HG03066 (cell line): ENCODE results near the gene DLGAP4.

ENCODE experiments used
- ATAC-seq: cut with Tn5 transposase; IDR thresholded peaks from one replicate; pipeline ENCODE4 v1.9.1; 2021; ENCODE audit warnings: low read depth; ENCODE audit not compliant: unreplicated experiment

Gene DLGAP4

DNA sequence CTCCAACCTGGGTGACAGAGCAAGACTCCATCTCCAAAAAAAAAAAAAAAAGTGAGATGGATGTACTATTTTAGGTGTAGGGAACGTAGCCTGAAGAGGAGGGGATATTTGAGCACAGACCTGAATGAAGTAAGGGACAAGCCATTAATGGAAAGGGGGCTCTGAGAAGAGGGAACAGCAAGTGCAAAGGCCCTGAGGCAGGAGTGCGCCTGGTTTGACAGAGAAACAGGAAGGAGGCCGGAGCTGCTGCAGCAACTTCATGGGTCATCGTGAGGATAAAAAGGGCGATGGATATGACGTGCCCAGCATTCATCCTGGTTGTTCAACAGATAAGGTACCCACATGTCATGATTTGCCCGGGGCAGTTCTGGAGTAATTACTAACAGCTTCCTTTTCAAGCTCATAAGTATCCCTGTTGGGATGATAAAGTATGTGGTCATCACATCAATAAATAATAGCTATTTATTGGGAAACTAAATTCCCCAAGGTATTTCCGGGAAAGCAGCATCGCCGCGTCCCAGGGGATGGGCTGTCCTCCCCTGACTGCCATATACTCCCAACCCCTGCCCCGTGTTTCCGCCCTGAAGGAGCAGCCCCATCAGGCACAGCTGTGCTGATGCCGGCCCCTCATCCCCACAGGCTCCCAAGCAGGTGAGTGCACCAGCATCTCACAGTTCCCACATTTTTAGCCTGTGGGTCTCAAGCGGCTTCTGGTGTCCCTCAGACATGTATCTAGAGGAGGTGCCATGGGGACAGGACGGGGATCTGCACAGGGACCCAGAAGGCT, 43.4 kb downstream of the DLGAP4 start:
- ATAC-seq = no peak

DNA sequence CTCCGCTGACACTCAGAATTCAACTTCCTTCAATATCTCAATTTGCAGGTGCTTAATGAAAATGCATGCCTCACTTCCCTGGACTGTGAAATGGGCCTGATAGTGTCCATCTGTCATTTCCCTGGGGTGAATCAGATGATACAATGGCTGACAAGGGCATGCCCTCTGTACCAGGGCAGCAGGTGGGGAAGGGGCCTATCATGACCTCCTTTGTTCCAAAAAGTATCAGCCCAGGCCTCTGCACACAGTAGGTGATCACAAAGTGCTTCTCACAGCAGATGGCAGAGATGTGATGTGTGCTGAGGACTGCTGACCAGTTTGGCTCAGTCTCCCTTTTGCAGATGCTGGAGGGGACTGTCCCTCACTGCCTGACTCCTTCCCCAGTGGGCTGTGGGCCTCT, 44.3 kb downstream of the DLGAP4 start:
- ATAC-seq = no peak

DNA sequence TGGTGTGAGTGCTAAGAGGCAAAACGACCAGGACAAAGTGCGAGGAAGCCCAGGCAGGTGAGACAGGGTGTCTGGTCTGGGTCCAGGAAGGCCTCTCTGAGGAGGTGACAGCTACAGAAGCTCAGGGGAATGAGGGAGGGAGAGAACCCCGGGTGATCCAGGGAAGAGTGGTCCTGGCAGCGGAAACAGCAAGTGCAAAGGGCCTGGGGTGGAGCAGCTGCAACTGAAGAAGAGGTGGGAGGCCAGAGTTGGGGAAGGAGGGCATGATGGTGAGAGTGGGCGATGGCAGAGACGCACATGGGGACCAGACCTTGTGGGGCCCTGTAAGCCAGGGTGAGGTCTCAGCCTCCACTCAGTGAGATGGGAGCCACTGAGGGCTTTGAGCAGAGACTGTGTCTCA, 45.8 kb downstream of the DLGAP4 start:
- no peak for ATAC-seq

DNA sequence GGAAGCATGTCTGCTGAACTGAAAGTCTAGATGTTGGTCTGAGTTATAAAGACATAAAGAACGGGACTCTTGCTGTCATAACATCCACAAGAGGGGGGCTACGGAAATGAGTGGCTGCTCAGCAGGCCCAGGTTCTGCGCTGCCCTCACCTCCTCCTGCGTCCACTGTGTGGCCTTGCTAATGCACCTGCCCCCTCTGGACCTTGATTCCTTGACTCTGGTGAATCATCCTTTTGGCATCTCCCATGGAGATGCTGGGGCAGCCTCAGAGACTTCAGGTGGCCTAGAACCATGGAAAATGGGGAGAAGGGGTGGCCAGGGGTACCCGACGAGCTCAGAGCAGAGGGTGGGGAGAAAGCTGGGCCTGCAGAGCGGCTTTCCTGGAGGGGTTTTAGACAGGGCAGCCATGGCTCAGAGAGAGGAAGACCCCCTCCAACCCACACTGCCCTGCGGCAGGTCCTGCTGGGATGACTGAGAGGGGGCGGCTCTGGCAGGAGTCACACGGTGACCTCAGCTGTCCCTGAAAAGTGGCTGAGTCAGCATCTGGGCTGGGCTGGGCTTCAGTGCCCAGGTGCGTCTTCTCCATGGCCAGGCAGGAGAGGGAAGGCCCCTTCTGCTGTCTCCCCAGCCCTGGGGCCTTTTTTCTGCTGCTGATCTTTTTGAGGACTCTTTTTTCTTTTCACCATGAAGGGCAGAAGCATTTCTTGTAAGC, 46.9 kb downstream of the DLGAP4 start:
- no peak for ATAC-seq

DNA sequence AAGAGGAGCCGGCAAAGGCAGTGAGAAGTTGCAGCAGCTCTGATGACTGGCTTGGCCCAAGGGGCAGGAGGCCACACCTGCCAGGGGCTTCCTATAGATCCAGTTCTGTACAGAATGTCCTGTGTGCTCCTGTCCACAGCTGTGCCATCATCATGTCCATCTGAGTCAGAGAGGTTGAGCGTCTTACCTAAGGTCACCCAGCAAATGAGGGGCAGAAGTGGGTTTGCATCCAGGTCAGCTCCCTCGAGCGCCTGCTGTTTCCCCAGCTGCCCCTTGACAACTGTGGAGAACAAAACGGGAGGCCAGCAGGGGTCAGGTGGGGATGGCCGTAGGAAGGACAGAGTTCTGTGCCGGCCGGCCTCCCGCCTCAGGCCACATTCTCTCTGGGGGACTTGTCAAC, 47.6 kb downstream of the DLGAP4 start:
- ATAC-seq = no peak

DNA sequence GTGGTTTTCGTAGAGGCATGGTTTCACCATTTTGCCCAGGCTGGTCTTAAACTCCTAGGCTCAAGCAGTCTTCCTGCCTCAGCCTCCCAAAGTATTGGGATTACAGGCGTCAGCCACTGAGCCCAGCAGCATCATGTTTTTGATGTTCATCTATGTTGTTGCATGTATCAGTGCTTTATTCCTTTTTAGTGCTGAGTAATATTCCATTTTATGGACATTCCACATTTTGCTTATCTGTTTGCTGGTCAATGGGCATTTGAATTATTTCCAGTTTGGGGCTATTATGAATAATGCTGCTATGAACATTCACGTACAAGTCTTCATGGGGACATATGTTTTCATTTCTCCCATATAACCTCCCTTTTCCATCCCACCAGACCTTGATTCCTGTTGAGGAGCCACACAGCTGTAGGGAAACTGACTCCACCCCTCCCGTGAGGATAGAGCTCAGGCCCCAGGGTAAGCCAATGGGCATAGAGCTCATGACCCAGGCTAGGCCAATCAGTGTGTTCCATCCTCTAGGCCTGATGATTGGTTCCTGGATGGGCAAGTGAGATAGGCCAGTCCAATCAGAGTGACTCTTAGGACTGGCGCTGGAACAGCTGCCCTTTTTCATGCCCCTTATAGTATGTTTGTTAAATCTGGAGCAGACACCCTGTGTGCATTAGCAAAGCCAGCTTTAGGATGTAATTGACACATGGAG, 49.5 kb downstream of the DLGAP4 start:
- ATAC-seq = no peak

DNA sequence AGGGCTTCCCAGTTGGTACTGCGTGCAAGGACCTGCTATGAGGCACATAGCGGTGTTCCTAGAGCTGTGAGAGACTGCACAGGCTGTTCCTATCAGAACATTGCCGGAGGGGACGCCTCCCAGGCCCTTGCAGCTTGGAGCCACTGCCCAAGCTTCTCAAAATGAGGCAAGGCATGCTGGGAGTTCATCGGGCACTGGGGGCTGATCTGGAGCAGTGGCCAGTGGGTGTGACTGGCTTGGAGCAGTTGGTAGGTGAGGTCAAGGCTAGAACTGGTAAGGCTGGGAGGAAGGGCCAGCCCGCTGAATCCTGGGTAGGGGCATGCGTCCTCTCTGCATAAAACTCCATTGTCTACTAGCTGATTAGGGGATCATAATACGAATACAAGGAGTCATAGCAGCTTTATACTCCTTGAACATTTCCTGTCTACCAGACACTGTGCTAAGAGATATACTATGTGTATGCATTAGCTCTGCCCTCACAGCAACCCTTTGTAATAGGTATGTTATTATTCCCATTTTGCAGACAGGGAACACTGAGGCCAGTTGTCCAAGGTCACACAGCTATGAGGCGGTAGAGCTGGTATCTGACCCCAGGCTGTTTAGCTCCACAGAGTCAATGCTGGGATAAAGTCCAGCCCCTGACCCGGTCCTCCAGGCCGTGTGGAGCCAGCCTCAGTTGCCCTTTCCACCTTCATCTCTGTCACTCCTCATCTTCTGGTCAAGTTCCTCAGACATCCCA, 53.7 kb downstream of the DLGAP4 start:
- ATAC-seq = no peak

DNA sequence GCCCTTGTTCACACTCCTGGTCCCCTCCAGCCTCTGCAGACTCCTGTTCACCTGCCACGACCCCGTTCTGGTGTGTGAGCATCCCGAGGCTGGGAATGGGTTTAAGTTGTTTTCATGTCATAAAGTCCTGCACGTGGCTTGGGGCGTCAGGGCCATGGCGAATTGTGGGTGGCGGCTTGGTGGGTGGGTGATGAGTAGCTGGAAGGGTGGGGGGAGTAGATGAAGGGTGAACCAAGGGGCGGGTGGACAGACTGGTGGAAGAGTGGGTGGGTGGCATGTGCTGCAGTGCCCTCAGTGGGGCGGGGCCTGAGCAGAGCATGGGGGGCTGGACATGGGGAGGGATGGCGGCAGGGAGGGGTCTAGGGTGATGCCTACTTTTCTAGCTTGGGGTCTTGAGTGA, 54.3 kb downstream of the DLGAP4 start:
- ATAC-seq = no peak

DNA sequence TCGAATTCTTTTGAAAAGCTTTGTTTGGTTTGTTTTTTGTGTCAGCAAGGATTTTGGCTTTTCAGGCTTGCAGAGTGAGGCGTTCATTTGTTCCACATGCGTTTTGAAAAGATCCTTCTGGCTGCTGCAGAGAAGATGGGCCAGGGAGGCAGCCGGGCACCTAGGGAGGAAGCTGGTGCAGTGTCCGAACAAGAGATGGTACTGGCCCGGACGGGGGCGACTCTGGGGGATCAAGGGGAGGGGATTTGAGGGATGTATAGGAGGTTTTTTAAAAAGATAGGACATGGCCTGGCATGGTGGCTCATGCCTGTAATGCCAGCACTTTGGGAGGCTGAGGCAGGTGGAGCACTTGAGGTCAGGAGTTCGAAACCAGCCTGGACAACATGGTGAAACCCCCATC, 55.3 kb downstream of the DLGAP4 start:
- no peak for ATAC-seq

DNA sequence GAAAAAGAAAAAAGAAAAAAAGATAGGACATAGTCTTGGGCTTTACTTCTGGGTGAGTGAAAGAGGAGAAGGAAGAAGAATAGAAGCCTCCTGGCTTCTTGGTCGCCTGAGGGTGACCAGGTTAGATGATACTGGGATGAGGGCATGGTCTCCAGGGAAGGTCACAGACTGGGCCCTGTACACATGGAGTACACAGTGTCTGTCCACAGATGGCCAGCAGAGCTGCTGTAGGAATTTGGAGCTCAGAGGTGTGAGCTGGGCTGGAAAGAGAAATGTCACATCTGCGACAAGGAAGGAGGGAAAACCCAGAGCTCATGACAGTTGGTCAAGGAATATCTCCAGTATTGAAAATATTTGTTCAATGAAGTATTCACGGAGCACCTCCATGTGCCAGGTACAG, 56.1 kb downstream of the DLGAP4 start:
- no peak for ATAC-seq

DNA sequence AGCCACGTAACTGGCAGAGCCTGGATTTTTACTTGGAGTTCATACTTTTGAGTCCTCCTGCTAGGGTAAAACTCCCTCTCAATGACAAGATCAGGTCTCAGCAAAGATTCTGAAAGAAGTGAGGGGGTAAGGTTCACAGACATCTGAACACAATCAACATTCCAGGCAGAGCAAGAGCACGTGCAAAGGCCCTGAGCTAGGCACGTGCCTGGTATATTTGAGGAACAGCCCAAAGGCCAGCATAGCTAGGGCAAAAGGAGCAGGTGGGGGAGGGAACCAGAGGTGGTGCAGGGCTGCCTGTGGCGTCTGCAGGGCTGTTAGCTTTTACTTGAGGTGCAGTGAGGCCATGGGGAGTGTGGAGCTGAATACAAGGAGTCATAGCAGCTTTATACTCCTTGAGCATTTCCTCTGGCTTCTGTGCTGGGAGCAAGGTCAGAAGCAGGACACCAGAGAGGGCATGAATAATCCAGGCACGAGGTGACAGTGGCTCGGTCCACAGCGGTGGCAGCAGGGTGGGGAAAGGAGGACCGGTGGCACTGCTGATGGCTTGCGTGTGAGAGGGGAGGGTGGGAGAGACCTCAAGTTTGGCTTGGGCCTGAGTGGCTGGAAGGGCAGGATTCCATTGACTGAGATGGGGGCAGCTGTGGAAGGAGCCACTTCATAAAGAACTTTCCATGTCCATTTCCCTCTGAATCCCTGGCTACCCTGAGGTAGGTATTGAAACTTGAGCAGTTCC, 57.0 kb downstream of the DLGAP4 start:
- no peak for ATAC-seq

DNA sequence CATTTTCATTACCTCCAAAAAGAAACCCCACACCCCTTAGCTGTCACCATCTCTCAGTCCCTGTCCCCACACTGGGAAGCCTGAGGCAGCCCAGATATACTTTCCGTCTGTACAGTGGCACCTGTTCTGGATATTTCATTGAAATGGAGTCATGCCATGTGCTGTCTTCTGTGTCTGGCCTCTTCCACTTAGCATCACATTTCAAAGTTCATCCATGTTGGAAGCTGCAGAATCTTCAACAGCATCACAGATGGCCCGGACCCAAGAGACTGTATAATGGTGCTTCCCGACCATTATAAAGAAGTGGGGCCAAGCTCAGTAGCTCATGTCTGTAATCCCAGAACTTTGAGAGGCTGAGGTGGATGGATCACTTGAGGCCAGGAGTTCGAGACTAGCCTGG, 58.4 kb downstream of the DLGAP4 start:
- no peak for ATAC-seq

DNA sequence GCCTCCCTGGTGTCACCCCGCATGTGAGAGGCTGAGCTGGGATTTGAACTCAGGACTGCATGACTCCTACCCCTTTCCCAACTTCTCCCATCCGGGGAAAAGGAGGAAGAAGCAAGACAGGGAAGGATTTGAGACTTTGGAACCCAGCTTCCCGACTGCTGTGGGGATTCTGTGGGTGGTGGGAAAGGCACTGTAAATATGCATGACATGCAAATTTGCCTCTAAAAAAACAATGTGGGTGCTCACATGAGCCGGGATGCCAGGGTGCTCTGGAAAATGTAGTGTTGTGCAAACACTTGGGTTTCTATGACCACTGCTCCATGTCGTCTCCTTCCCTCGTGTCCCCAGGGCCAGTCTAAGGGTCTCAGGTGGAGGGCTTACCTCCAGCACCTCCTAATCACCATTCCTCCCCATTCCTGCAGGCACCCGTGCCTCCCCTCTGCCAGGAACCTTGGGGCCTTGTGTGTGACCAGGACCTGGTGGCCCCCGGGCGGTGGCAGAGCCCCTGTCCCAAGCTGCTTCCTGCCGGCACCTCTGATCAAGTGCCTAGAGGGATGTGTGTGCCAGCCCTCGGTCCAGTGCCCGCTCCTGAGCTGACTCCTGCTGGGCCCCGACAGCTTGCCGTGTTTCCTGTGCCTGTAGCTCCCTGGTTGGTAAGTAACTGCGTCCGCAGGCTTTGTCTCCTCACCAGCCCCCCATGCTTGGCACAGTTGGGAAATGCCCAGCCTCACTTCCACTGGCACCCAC, 60.7 kb downstream of the DLGAP4 start:
- ATAC-seq = no peak

DNA sequence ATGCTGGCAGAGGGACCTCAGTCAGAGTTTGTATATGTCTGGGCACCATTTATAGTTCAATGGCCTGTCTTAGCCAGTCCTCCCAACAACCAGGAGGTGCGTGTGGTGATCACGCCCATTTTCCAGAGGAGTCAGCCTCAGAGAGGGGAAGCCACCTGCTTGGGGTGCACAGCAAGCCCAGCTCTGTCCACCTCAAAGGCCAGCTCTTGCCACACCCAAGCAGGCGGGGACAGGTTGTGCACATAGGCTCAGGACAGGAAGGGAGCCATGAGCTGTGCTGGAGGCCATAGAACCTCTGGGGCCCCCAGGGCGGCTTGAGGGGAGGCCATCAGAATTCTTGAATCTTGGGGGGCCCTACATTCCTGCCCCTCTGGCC, 61.2 kb downstream of the DLGAP4 start:
- ATAC-seq = no peak

DNA sequence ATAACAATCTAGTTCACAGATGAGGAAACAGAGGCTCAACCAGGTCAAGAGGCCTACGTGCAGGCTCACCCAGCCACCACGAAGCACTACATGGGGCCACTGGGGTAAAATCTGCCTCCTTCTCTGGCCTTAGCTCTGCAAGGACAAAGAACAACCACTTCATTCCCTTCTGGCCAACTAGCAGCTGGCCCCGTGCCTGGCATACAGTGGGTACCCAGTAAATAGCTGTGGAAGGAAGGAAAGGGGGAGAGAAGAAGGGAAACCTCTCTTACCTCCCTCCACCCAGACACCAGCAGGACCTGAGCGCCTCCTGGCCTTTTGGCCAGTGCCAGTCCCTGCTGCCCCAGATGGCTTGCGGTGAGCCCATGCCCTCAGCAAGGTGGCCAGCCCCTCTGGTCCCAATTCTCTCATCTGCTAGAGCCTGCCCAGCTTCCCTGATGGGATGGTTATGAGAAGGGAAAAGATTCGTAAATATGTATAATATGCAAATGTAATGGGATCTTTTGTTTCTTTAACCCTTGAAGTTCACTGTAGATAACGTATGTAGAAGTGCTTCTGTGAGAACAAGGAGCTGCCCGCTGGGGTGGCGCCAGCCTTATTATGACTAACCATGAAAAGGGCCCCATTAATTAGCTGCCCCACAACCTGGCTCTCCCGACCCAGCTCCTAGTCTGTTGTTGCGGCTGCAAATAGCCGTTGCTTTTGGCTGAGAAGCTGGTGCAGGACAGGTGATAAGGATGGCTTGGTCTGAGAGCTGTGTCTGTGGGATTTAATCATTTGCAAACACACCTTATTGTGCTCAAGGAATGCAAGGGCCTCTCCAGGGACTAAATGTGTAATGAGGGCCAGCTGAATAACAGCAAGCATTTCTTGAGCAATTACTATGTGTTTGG, 62.0 kb downstream of the DLGAP4 start:
- no peak for ATAC-seq

DNA sequence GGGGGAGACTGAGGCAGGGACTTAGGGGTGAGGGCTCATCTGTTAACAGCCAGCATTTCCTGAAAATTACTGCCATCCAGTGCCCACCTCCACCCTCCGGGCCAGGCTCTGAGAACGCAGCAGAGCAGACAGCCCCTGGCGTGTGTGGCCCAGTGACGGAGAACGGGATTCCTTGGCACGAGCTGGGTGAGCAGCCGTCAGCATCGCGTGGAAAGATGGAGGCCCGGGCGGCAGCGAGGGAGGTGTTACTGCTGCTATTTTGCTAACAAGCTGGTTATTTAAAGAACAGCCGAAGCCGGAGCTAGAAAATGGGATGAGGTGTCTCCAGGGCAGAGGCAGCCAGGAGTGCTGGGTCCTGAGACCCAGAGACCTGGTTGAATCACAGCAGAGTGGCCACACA, 62.7 kb downstream of the DLGAP4 start:
- no peak for ATAC-seq

DNA sequence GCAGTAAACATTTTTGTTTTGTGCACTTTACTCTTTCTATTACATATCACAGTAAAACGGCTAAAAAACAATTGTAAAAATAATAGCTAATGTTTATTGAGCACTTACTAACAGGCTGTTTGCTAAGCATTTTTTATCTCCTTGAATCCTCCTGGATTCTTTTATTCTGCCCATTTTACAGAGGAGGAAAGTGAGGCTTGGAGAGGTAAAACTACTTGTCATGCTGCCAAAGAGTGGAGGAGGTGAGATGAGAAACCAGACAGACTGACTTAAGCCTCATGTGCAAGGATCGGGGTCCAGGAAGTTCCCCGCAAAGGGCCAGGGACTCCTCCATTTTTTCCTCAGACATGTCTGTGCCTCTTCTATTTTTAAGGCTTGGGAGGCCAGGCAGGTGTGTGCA, 63.6 kb downstream of the DLGAP4 start:
- no peak for ATAC-seq

DNA sequence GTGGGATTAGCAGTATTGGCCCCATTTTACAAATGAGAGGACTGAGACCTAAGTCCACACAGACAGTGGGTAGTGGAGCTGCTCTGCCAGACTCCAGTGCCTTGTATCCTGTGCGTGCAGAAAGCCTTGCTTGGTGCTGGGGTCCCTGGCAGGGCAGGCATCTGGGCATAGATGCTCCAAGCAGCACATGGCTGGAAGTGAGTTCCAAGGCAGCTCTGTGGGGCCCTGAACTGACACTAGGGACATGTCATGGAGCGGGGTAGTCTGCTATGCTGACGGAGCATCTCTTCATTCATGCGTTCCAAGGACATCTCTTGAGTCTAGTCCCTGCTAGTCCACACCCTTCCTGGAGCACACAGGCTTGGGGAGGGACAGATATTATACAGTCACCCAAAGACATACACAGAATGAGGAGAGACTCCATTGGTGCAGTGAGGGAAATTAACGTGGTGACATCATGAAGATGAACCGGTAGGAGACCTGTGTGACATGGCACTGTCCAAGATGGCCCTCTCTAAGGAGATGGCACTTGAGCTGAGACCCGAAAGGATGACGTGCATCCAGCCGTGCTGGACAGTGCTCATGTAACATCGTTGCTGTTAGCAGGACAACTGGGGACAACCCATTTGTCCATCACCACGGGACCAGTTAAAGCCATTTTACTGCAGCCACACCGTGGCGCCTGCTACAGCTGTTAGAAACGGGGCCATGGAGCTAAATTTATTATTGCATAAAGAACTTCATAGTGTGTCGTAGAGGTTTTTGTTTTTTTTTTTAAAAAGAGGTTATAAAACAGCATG, 65.1 kb downstream of the DLGAP4 start:
- ATAC-seq = no peak
